Adrenal gland (tissue), 5 donors: ENCODE data around the gene TGFBRAP1.

Experiments used
- CTCF ChIP-seq, 6 experiments: fragments of 450-650 bp in 4 of 6; fragments of 200-600 bp in 2 of 6; sonication (generic) in 1 of 6; IDR thresholded peaks; 1 replicate in 5 of 6; 2 replicates in 1 of 6; pipeline versions ENCODE4 v1.5.1 to v1.8.0; 2016 to 2021; ENCODE audit warnings: antibody characterized with exemption in 6 of 6, mild to moderate bottlenecking in 2 of 6, moderate library complexity in 1 of 6
- POLR2A ChIP-seq, 2 donors: fragments of 450-650 bp; IDR thresholded peaks; one replicate each; pipeline ENCODE4 v1.6.1; 2017; ENCODE audit warnings: antibody characterized with exemption in 2 of 2, mild to moderate bottlenecking in 2 of 2, moderate library complexity in 1 of 2
- donor health status: DM: no; HTN: no; CAD: no.

- TF ChIP-seq CTCF (IDR thresholded peaks at IDR 0.05) (no peak), POLR2A (IDR thresholded peaks at IDR 0.05) (no peak)
Measured at GRCh38 chr2:105358593-105358992, 29.1 kb upstream of the TGFBRAP1 start.
